NOMO-1 treated with DMSO at 0.1 percent for 48 hours (cell line): ENCODE data around the gene DDB1.
"Not testable (repeated sequence)": the region's sequence is repeated elsewhere in the genome, so short reads cannot be mapped to it uniquely, and the experiment has no call there.

Source experiments
- DNase-seq: peaks from one replicate; lab custom pipeline; 2025; ENCODE audit not compliant: unreplicated experiment; lab: John Stamatoyannopoulos, UW

The DDB1 gene

DNA sequence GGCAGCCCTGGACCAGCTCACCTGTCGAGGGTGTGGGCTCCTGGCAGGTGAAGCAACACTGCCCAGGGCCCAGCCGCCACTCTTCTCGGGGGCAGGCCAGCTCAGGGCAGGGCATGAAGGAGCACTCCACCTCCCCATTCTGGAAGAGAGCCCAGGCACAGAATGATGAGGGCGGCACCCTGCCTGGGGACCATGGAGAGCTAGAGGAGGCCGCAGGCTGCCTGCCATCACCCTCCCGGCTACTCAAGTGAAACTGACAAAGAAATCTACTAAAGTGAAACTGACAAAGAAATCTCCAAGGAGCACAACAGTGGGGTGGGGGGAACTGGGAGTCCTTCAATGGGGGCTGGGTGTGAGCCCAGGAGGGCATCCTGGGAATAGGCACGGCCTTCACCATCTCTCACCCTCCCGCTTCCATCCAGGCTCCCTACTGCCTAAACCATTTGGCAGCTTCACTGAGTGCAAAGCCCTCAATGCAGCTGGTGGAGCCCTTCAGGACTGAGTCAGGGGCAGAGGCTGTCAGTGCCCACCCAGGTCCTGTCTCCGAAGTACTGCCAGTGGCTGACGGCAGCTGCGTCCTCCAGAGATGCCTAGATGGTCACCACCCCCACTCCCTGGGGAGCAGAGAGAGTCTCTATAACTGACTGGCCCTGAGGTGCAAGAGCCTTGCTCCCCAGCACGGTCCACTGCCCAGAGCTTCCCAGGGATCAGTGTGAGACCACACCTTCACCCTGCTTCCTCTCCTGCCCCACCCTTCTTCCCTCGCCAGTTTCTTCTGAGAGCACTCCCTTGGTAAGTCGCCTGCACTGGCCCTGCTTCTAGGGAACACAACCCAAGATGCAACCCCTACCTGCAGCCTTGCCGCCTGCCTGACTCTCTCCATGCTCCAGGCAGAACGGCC lies 59.5 kb downstream of the DDB1 start:
- no peak for DNase-seq

DNA sequence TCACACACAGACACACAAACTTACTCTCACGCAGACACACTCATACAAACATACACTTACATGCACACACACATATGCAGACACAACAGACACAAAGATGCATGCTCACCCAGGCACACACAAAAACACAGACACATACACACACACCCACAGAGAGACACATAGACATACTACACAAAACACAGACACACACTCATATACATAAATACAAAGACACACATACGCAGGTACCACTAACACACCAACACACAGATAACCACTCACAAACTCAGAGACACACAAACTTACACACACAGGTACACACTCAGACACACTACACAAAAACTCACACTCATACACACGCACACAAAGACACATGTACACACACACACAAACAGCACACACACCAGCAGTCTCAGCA lies 60.2 kb downstream of the DDB1 start:
- no peak for DNase-seq

DNA sequence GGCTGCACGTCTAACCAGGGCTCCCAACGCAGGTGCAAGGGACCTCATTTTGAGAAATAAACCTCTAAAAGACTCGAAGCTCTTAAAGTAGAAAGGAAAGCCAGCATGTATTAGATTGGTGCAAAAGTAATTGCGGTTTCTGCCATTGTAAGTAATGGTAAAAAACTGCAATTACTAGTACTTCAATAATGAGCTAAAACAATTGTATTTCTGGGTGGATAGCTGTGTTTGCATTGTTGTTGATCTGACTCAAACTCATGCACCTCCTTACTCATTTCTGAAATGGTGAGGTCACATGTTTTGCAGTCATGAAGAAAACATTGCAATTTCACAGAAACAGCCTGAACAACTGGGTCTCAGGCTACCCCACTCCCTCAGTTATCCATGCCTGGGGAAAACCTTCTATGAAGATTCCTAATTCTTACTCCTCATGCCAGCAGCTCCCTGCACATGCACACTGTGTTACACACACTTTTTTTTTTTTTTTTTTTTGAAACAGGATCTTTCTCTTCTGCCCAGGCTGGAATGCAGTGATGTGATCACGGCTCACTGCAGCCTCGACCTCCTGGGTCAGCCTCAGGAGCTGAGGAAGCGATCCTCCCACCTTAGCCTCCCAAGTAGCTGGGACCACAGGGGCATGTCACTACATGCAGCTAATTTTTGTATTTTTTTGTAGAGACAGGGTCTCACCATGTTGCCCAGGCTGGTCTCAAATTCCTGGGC lies 62.4 kb downstream of the DDB1 start:
- no peak for DNase-seq

DNA sequence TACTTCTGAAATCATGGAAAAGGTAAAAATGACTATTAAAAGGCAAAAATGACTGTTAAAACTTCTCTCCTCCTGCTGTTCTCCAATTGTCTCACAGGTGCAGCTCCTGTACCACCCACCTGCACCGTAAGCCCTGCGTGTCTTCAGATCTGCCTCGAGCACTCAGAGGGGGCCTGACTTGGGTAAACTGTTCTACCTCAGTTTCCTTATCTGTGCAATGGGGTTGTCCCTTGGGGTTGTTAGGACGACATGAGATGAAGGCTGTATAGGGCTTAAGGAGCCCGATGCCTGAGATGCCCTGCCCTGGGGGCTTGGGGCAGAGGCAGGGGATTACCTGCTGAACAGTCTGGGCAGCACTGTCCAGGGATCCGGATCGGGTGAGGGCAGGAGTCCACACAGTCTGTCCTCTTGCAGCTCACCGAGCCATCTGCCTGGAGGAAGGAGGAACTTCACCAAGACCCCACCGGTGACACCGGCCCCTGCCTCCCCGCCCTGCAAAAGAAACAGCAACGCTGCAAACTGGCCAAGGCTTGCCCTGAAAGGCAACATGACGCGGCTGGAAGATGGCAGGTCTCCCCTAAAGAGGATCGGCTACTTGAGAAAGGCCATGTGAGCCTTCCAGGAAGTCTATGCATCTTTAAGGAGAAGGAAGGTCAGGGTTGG lies 64.2 kb downstream of the DDB1 start:
- DNase-seq, result no peak

DNA sequence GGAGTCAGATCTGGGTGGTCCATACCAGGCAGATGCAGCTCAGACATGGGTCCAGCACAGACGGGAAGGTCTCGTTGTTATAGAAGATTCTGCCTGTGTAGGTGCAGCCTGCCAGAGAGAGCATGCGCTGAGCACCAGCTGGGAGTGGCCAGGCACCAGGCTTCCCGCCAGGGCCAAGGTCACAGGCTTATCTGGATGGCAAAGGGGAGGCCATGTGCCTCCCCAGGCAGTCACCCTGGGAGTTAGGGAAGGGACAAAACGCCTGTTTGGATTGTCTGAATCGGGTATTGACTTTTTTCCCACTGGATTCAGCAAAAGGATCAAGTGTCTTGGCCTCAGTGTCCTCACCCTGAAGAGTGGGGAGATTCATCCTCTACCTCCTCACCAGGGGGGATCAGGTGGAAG lies 65.5 kb downstream of the DDB1 start:
- DNase-seq, result no peak

DNA sequence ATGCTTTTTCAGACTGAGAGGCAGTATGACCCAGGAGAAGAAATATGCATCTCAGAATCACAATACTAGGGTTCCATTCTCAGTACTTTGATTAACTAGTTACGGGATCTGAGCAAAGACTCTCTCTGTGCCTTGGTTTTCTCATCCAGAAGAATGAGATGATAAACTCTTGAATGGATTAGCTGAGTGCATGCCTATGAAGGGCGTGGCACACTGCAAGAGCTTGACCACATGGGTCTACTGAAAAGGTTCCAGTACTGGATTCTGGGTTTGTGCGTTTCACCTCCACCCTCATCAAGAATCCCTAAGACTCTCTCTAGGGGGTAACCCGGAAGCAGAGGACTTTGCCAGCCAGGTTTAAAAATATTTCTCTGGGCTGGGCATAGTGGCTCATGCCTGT lies 66.3 kb downstream of the DDB1 start:
- DNase-seq, result no peak

DNA sequence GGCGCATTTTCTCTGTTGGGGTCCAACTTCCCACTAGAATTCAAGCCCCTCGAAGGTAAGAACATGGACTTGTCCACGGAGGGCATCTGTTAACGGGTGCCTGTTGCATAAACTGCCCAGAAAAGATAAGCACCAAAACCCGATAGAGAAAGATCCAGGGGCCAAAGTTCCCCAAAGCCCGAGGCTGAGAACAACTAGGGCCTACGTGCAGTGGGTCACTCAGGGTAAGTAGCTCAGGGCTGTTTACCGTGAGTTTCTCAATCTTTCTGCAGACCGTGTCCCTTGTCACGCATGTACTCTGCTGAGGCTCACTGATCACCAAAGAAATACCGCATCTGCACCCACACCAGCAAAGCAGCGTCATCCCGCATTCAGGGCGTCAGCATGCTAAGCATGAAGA lies 67.5 kb downstream of the DDB1 start:
- DNase-seq, result no peak

DNA sequence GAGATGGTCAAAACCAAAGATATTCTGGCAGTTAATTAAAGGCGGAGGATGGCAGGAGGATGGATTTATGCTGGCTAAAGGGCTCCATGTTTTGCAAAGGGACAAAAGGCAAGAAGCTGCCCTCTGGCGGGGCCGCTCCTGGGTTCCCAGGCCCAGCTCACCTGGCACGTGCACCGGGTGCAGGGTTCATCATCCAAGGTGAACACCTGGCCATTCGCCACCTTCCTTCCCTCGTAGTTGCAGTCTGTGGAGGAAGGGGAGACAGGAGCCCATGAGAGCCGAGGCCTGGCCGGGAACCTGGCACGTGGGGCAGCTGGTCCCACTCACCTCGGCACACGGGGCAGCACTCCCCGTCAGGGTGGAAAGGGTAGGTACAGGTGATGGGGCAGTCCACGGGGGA lies 68.1 kb downstream of the DDB1 start:
- no peak for DNase-seq

DNA sequence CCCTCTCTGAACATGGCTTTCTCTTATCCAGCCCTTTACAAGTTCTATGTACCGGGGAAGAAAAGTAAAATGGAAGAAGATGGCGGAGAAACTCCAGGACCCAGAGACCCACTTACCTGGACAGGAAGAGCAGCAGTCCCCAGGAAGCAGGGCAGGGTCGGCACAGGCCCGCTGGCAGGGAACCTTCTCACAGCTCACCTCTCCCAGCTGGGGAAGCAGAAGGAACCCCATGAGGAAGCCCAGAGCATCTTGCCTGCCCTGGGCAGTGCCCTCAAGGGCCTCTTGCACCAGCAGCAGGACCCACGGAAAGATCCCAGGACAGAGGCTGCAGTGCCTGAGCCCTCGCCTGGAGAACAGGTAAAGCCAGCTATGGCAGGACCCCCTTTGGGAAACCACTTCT lies 68.5 kb downstream of the DDB1 start:
- DNase-seq, result no peak

DNA sequence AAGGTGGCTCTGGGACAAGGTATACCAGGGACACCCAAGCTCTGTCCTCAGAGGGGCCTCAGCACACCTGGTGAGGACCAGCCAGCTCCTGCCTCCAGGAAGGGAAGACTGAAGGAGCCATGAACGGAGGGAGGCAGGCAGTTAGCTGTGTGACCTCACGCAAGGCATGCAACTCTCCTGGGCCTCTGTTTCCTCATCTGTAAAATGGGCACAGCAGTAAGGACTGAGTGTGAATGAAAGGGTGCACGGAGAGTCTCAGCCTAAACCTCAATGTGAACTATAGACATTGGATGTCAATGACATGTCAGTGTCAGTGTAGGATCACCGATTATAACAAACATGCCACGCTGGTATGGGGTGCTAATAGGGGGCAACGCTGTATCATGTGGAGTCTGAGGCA lies 73.5 kb downstream of the DDB1 start:
- DNase-seq, result no peak

DNA sequence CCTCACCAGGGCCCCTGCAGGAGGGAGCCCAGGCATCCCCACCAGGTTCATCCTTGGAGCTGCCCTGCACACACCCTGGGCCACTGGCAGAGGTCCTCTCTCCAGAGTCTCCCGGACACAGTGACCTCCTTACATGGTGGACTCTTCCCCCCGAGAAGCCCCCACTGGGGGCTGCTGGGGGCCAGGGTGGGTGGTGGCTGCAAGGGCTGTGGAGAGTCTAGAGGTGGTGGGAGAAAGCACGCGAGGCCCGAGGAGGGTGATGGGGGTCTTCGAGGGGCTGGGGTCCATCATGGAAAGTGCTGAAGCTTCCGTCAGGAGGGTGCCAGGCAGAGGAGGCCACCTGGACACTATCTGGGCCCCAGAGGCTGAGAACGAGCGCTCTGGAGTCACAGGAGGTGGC lies 74.4 kb downstream of the DDB1 start:
- DNase-seq, result no peak

DNA sequence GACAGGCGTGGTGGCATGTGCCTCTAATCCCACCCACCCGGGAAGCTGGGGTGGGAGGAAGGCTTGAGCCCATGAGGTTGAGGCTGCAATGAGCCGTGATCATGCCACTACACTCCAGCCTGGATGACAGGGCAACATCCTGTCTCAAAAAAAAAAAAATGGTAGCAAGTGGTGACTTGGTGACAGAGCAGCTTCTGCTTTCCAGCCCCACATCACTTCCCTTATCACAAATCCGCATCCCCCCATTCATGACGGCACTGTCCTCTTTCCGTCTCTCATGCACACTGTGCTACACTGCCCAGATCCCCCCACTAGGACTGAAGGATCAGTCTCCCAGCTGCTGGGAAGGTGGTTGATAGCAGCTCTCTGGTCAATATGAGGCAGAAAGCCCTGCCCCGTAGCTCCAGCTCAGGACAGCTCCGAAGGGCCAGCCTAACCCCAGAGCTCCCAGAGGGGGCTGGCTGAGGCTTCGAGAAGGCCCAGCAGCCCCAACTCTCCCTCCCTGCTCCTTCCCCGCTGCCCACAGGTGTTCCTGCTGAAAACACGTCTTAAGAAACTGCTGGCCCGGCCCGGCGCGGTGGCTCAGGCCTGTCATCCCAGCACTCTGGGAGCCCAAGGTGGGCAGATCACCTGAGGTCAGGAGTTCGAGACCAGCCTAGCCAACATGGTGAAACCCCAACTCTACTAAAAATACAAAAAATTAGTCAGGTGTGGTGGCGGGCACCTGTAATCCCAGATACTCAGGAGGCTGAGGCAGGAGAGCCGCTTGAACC lies 76.0 kb downstream of the DDB1 start:
- DNase-seq, result peak; percentile 27

DNA sequence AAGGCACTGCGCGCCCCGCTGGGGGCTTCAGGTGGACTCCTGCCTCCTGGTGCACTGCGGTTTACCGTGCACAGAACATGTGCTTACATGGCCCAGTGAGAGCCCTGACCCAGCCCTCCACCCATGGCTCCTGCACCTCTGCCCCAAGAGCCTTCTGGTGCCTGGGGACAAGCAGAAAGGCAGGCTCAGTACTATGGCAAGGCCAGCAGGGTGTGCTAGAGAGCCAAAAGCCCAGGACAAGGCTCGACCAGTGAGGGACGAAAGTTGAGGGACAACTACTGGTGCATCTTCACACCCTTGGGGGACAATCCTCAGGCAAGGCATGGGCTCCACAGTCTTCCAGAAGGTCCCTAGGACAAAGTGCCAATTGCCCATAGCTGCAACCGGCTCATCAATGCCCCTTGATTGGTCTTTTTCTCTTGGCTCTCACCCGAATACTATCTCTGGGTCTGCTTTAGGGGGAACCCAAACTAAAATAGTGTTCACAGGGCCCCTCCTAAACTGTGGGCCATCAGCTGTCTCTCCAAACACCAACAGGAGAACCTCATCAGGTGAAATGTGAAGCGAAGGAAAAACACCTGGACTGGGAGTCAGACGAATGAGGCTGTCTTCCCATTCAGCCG lies 78.4 kb downstream of the DDB1 start:
- DNase-seq, result peak; percentile 38

DNA sequence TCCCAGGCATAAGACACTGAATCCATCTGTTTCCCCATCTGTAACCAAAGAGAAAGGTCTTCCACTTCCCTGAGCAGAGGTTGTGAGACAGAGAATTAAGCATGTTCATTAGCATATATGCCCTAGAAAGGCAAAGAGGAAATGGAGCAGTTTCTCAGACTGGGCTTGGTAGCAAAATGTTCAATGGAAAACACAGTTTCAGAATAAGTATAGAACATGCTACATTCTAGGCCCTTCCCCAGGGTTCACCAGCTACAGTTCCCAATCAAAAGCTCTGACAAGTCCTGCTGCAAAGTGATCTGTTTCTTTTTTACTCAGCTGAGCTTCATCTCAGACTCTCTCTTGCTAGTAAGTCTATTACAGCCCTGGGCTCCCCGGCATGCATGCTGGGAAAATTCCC lies 80.6 kb downstream of the DDB1 start:
- not testable (repeated sequence) for DNase-seq

DNA sequence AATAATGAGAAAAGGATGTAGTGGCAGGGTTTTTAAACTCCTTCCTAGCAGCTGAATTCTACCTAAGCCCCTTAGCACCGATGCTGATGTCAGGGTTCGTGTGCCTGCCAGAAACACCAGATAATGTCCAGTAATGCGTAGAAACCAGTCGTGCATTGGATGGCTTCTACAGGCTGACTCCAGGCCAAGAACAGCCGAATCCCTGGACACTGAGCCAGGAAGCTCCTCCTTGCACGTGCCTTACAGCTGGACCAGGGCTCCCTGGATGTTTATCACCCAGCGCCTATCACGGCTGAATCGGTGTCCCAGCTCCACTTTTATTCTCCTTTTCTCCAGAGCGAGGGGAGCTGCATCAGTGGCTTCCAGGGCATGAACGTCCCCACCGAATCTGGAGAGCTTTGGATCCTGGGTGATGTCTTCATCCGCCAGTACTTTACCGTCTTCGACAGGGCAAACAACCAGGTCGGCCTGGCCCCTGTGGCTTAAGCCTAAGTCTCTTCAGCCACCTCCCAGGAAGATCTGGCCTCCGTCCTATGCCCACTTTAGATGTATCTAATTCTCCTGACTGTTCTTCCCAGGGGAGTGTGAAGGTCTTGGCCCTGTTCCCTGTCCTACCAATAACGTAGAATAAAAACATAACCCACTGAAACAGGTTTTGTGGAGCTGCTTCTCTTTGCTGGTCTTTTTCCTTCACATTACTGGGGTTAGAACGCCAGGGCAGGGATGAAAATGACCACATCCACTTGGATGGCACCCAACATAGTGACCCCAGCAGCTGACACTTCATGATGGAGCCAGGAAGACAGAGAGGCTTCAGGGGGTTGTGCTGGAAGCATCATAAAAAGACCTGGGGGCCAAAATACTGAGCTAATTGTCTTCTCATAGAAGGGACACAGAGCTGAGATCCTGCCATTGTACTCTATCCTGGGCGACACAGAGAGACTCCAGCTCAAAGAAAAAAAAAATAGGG lies 81.8 kb downstream of the DDB1 start:
- DNase-seq, result not testable (repeated sequence)
